DMS153 (cell line): Measurements from ENCODE around the gene OVCA2.

Experiments used
- DNase-seq: peaks from one replicate; lab custom pipeline; 2025; lab: John Stamatoyannopoulos, UW

OVCA2 gene

GRCh38 chr17:2086306-2086705 lies 44.5 kb downstream of the OVCA2 start:
- DNase-seq: no peak

GRCh38 chr17:2087597-2088211 lies 45.9 kb downstream of the OVCA2 start:
- DNase-seq: no peak

- no peak for DNase-seq
Observed at GRCh38 chr17:2089021-2089422, 47.2 kb downstream of the OVCA2 start.

- no peak for DNase-seq
Observed at GRCh38 chr17:2090210-2090641, 48.4 kb downstream of the OVCA2 start.

GRCh38 chr17:2090804-2091534 lies 49.1 kb downstream of the OVCA2 start:
- no peak for DNase-seq

GRCh38 chr17:2092253-2092652 lies 50.4 kb downstream of the OVCA2 start:
- DNase-seq: no peak
